Esophagus (tissue), 2 donors: ENCODE data around the gene ZBED4. TPM values are rescaled to one million over a fixed set of nuclear protein-coding genes. Genes with fewer than 3 reads are reported as not detected.
"Not testable (repeated sequence)": the region's sequence is repeated elsewhere in the genome, so short reads cannot be mapped to it uniquely, and the experiment has no call there.

ENCODE experiments used
- H3K27ac ChIP-seq, 2 donors: one replicate each; pipeline ENCODE4 v1.5.1; 2013; ENCODE audit warnings: low read depth in 2 of 2, mild to moderate bottlenecking in 2 of 2, inconsistent platforms in 1 of 2, low read length in 1 of 2, moderate library complexity in 1 of 2
- H3K27me3 ChIP-seq, 2 donors: one replicate each; pipeline ENCODE4 v1.6.1; 2013; ENCODE audit warnings: low read length in 2 of 2, control low read depth in 1 of 2, mild to moderate bottlenecking in 1 of 2; ENCODE audit not compliant: insufficient read depth in 2 of 2, control insufficient read depth in 1 of 2
- H3K36me3 ChIP-seq, 2 donors: one replicate each; pipeline ENCODE4 v1.6.1; 2013; ENCODE audit warnings: low read length in 1 of 2; ENCODE audit not compliant: control insufficient read depth in 2 of 2, insufficient read depth in 2 of 2
- H3K4me1 ChIP-seq, 2 donors: one replicate each; pipeline ENCODE4 v1.6.1; 2013; ENCODE audit warnings: low read length in 1 of 2; ENCODE audit not compliant: control insufficient read depth in 2 of 2, insufficient read depth in 2 of 2
- H3K4me3 ChIP-seq, 2 donors: one replicate each; pipeline ENCODE4 v1.5.1; 2013; ENCODE audit warnings: low read length in 2 of 2, mild to moderate bottlenecking in 2 of 2, low read depth in 1 of 2, moderate library complexity in 1 of 2
- H3K9me3 ChIP-seq, 2 donors: one replicate each; pipeline ENCODE4 v1.6.1; 2013; ENCODE audit warnings: mild to moderate bottlenecking in 2 of 2, low read depth in 1 of 2, low read length in 1 of 2, moderate library complexity in 1 of 2; ENCODE audit not compliant: control insufficient read depth in 2 of 2, insufficient read depth in 1 of 2
- WGBS, 2 donors: extraction: QIAGEN DNeasy Blood & Tissue Kit; methylation state at CpG; one replicate each; pipeline ENCODE4 v1.1.7; 2013; 5-methylcytosine and 5-hydroxymethylcytosine counted together
- polyA plus RNA-seq, 2 donors: library from polyadenylated mRNA; stranded (reverse); fragments of 200-250 nt; gene quantifications; one replicate each; pipeline ENCODE4 v1.2.3, GENCODE V29; 2013
- donor health status: healthy with polysubstance abuse.
- donor health status: Bipolar disorder and iron deficiency.

ZBED4 gene
- polyA plus RNA-seq, 2 donors, result 4.7 to 4.9 TPM

DNA sequence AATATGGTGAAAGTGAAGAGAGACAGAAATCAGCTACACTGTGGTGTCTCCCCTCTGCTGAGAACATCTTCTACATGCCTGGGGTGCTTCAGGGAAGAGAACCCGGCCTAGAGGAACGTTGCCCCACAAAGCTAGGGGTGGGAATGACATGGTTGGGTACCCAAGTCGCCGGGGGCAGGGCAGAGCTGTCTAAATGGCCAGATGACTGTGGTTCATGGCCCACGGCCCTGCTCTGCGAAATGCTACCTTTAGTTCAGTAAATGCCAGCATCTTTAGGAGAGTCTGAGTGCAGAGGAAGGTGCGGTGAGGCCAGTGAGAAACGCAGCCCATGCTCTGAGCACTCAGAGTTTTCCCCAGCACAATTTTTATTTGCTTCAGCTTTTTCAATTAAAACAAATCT, 38.8 kb upstream of the ZBED4 start:
- 80 to 82% methylated on average over 8 of the region's 8 CpGs for WGBS, 2 donors
- H3K27me3 ChIP-seq, result no peaks in the 10 kb centered on the region
- H3K36me3 ChIP-seq, result peaks cover 5 to 30% of the 10 kb centered on the region in 2 donors
- no peak overlapping the region for H3K27ac ChIP-seq
- H3K9me3 ChIP-seq, result no peaks in the 10 kb centered on the region
- no peak overlapping the region for H3K4me3 ChIP-seq
- H3K4me1 ChIP-seq, result peaks cover 4 to 13% of the 10 kb centered on the region in 2 donors

DNA sequence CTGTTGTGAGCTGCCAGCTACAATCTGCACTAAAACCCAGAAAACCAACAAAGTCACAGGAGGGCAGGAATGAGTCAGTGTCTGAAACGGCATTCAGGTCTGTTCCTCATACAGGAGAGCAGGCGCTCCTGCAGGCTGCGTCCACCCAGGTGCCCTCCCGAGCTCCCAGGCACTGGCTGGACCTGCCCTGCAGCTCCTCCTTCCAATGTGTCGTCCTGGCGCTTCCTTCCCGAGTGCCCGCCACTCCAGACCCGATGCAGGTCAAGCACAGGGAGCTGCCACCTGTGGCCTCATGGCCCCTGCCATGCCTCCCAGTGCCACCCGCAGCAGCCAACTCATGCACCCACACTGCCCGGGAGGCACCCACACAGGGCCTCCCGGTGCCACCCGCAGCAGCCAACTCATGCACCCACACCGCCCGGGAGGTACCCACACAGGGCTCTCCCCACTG, 38.0 kb upstream of the ZBED4 start:
- Histone ChIP-seq H3K4me1 (peaks cover 4 to 10% of the 10 kb centered on the region in 2 donors), H3K36me3 (peaks cover 7 to 36% of the 10 kb centered on the region in 2 donors), H3K27me3 (no peaks in the 10 kb centered on the region), H3K9me3 (no peaks in the 10 kb centered on the region), H3K4me3 (no peak overlapping the region), H3K27ac (peak overlapping the region in 1 of 2 donors; percentile 50)
- WGBS, 2 donors, result 56 to 63% methylated on average over 15 of the region's 15 CpGs

DNA sequence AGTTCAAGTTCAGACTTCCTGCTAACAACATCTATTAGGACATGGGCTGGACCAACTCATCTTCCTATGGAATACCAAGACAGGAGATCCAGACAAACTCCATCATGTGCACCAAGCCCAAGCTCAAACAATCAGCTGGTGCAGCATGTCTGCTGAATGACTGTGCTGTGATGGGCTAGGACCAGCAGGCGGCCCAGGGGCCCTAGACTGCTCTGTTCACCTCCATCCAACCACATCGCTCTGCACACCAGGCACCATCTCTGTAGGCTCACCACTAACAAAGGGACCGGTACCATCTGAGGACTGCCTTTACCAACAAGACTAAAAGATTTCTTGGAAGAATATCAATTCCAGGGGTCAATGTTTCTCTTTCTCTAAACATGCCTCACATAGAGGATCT, 36.3 kb upstream of the ZBED4 start:
- H3K9me3 ChIP-seq, result no peaks in the 10 kb centered on the region
- H3K36me3 ChIP-seq, result peaks cover 4 to 46% of the 10 kb centered on the region in 2 donors
- no peak overlapping the region for H3K4me3 ChIP-seq
- no peaks in the 10 kb centered on the region for H3K27me3 ChIP-seq
- H3K4me1 ChIP-seq, result peaks cover 4 to 15% of the 10 kb centered on the region in 2 donors
- 93 to 95% methylated on average over 3 of the region's 3 CpGs for WGBS, 2 donors
- no peak overlapping the region for H3K27ac ChIP-seq

- no peaks in the 10 kb centered on the region for H3K9me3 ChIP-seq
- no peak overlapping the region for H3K4me3 ChIP-seq
- H3K27me3 ChIP-seq, result no peaks in the 10 kb centered on the region
- WGBS, 2 donors, result 74 to 79% methylated on average over 7 of the region's 7 CpGs
- peaks cover 6 to 26% of the 10 kb centered on the region in 2 donors for H3K4me1 ChIP-seq
- peaks cover 16 to 65% of the 10 kb centered on the region in 2 donors for H3K36me3 ChIP-seq
- H3K27ac ChIP-seq, result no peak overlapping the region
Observed at GRCh38 chr22:49820984-49821383, 32.7 kb upstream of the ZBED4 start.

- 80 to 82% methylated on average over 11 of the region's 11 CpGs for WGBS, 2 donors
Observed at GRCh38 chr22:49821741-49822140, 31.9 kb upstream of the ZBED4 start.

GRCh38 chr22:49823289-49824045, 30.2 kb upstream of the ZBED4 start:
- H3K36me3 ChIP-seq, result peaks cover 16 to 50% of the 10 kb centered on the region in 2 donors
- H3K4me1 ChIP-seq, result peaks cover 4 to 27% of the 10 kb centered on the region in 2 donors
- no peak overlapping the region for H3K27ac ChIP-seq
- 94% methylated on average over 53 of the region's 53 CpGs for WGBS, 2 donors
- no peak overlapping the region for H3K4me3 ChIP-seq
- no peaks in the 10 kb centered on the region for H3K27me3 ChIP-seq
- no peaks in the 10 kb centered on the region for H3K9me3 ChIP-seq

More at GRCh38 chr22:49821741-49822140, 31.9 kb upstream of the ZBED4 start:
- H3K4me3 ChIP-seq, H3K9me3 ChIP-seq, H3K27ac ChIP-seq, H3K27me3 ChIP-seq: not testable (repeated sequence)
- Histone ChIP-seq H3K36me3 (peaks cover 16 to 60% of the 10 kb centered on the region in 2 donors), H3K4me1 (peaks cover 4 to 27% of the 10 kb centered on the region in 2 donors)

DNA sequence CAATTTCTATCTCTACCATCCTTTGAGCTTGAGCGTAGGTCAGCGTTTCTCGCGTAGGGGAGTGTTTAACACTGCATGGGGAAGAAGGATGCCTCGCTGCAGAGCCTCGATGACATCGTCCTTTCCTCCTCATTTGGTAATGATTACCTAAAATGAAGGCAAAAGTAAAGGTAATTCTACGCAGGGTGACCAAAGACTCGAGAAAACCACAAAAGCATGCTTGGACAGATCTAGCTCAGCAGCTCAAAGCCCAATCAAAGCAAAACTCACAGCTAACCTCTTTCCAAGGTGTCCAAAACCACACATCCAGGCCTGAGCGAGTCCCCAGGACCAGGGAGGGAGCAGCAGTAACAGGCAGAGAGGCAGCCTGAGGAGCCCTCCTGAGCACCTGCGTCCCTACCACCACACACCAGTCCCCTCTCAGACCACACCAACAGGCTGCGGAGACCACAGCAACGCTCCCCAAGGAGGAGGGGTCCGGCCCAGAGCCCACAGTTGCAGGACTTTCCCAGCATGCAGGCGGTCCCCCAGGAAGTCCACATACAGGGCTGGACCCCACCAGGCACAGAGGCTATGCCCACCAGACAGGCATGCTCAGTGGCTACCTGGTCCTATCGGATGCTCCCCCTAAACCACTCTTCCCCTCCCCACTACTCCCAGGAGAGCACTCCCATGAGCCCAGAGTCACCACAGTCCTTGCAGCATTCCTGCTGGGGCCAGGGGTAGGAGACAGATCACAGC, 29.3 kb upstream of the ZBED4 start:
- 85 to 87% methylated on average over 16 of the region's 16 CpGs for WGBS, 2 donors
- Histone ChIP-seq H3K4me1 (peaks cover 4 to 27% of the 10 kb centered on the region in 2 donors), H3K4me3 (no peak overlapping the region), H3K36me3 (peaks cover 16 to 47% of the 10 kb centered on the region in 2 donors), H3K9me3 (no peaks in the 10 kb centered on the region), H3K27me3 (no peaks in the 10 kb centered on the region), H3K27ac (no peak overlapping the region)

- peaks cover 16 to 45% of the 10 kb centered on the region in 2 donors for H3K36me3 ChIP-seq
- 86 to 88% methylated on average over 12 of the region's 12 CpGs for WGBS, 2 donors
- H3K27me3 ChIP-seq, result no peaks in the 10 kb centered on the region
- H3K9me3 ChIP-seq, result no peaks in the 10 kb centered on the region
- H3K27ac ChIP-seq, result no peak overlapping the region
- peaks cover 4 to 27% of the 10 kb centered on the region in 2 donors for H3K4me1 ChIP-seq
- no peak overlapping the region for H3K4me3 ChIP-seq
Observed at GRCh38 chr22:49824936-49825335, 28.7 kb upstream of the ZBED4 start.

DNA sequence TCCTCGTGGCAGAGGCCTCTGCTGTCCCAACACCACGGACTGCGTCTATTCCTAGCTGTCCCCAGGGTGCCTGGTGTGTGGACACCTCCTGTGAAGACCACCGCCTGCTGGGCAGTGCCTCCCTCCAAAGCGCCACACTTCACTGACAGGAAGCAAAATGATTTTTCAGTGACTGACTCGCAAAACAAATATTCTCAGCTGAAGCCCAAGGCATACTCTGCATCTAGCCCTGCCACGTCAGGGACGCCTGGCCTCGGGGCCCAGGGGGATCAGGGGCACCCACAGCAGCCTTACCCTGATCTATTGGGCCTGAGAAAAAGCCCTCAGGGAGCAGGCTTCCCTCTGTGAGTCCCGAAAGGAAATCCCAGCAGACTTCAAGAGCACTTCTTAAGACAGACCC, 28.2 kb upstream of the ZBED4 start:
- 58 to 60% methylated on average over 10 of the region's 10 CpGs for WGBS, 2 donors
- Histone ChIP-seq H3K27me3 (no peaks in the 10 kb centered on the region), H3K36me3 (peaks cover 16 to 41% of the 10 kb centered on the region in 2 donors), H3K4me1 (peaks cover 4 to 27% of the 10 kb centered on the region in 2 donors), H3K9me3 (no peaks in the 10 kb centered on the region), H3K27ac (peak overlapping the region in 1 of 2 donors; percentile 15), H3K4me3 (peak overlapping the region in 1 of 2 donors; percentile 88)
